Activated CD4-positive, alpha-beta memory T cell treated with anti-CD3 and anti-CD28 coated beads, Interleukin-2, amount 10 ng/mL, durations not matched to agents 7 days and 5 days (primary cell): ENCODE results near the gene SYTL2. TPM values are rescaled to one million over a fixed set of nuclear protein-coding genes. Genes with fewer than 3 reads are reported as not detected.

Experiments
- CTCF ChIA-PET: fragments of 350-600 bp; sonication (Branson Sonifier 250); formaldehyde crosslinking; loops from one replicate; lab custom pipeline; 2021; ENCODE audit warnings: antibody characterized with exemption, inconsistent platforms; lab: Charles Lee
- POLR2A ChIA-PET: fragments of 350-600 bp; sonication (Branson Sonifier 250); formaldehyde crosslinking; loops from one replicate; lab custom pipeline; 2021; ENCODE audit warnings: antibody characterized with exemption; lab: Charles Lee
- DNase-seq: peaks from one replicate; pipeline ENCODE4 v3.0.0-alpha.2; 2020
- H3K27ac Mint-ChIP-seq: one replicate; pipeline ENCODE4 v1.8.0; 2021; ENCODE audit warnings: mild to moderate bottlenecking, mixed read lengths
- H3K27me3 Mint-ChIP-seq: one replicate; pipeline ENCODE4 v1.8.0; 2021; ENCODE audit warnings: mixed read lengths
- H3K36me3 Mint-ChIP-seq: one replicate; pipeline ENCODE4 v1.8.0; 2021; ENCODE audit warnings: low read depth, mixed read lengths
- H3K4me1 Mint-ChIP-seq: one replicate; pipeline ENCODE4 v1.8.0; 2021; ENCODE audit warnings: mixed read lengths
- H3K4me3 Mint-ChIP-seq: one replicate; pipeline ENCODE4 v1.8.0; 2021; ENCODE audit warnings: mild to moderate bottlenecking, mixed read lengths
- H3K9me3 Mint-ChIP-seq: one replicate; pipeline ENCODE4 v1.8.0; 2021; ENCODE audit warnings: mixed read lengths
- total RNA-seq, 2 experiments: library from RNA; stranded (reverse); gene quantifications; one replicate each; pipeline ENCODE4 v1.2.3, GENCODE V29; 2021

Gene SYTL2
- total RNA-seq, 2 experiments from 2014 or later = 93.0 to 99.2 TPM

DNA sequence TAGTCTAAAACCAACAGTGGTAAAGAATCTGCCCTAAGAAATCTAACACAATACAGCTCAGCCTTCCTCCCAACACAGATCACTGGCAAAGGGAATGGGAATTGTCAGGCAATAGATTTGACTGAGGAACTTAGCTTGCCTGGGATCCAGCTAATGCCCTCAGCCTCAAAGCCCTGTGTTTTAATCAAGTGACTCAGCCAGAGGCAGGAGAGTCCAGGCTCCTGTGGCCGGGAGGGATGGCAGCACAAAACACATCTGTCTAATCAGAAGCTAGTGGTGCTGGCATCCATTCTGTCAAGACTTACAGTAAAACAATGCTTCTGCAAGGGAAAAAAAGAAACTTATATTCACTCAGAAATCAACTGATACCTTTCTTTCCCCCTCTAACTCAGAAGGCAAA lies 5.6 kb downstream of the SYTL2 start:
- Mint-ChIP-seq H3K36me3 (peaks cover 30% of the 10 kb centered on the region), H3K4me1 (peaks cover 39% of the 10 kb centered on the region), H3K27ac (no peak overlapping the region), H3K27me3 (peaks cover 1% of the 10 kb centered on the region), H3K9me3 (peaks cover 5% of the 10 kb centered on the region), H3K4me3 (no peak overlapping the region)
- ChIA-PET CTCF (interaction anchor here (1.3 kb wide), 1 partner anchor 8 kb away, joined by 3 read pairs; no protein-coding TSS in a partner anchor), POLR2A (no interaction called here)
- DNase-seq = no peak

DNA sequence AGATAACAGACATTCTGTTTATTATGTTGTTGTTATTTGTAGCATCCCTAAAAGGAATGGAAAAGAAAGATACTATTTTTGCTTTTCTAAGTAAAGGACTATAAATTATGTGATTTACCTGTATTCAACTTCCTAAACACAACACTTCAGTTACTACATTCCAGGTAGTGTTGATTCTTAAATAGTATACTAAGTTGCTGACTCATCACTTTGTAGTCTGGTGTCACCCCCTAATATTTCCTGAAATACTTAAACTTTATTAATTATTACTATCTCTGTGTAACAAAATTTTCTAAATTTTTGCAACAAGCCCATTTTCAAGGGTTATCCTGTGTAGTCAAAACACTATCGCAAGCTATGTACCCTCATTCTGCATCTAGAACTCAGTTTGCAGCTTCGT lies 7.0 kb downstream of the SYTL2 start:
- peaks cover 5% of the 10 kb centered on the region for H3K9me3 Mint-ChIP-seq
- H3K4me1 Mint-ChIP-seq = peaks cover 35% of the 10 kb centered on the region
- no peak for DNase-seq
- peaks cover 37% of the 10 kb centered on the region for H3K36me3 Mint-ChIP-seq
- CTCF ChIA-PET = no interaction called here
- H3K27ac Mint-ChIP-seq = no peak overlapping the region
- H3K4me3 Mint-ChIP-seq = no peak overlapping the region
- POLR2A ChIA-PET = no interaction called here
- peaks cover 1% of the 10 kb centered on the region for H3K27me3 Mint-ChIP-seq

DNA sequence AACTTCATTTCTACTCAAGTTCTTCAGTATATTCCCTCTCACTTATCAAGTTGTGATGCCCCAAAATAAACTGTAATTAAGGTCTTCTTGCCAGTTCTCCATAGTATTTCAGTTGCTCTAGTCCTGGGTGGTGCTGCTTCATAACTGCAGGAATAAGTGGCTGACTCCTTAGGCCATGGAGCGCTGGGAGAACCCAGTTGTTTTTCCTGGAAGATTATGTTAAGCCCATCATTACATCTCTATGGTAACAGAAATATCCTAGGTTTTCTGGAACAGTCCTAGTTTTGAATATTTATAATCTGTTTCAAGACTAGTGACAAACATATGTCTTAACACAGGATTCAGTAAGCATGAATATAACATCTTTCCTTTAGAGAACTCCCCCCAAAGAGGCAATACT lies 7.6 kb downstream of the SYTL2 start:
- Mint-ChIP-seq H3K4me3 (no peak overlapping the region), H3K27ac (no peak overlapping the region), H3K4me1 (peaks cover 32% of the 10 kb centered on the region), H3K9me3 (peaks cover 5% of the 10 kb centered on the region), H3K27me3 (peaks cover 1% of the 10 kb centered on the region), H3K36me3 (peaks cover 39% of the 10 kb centered on the region)
- ChIA-PET POLR2A (no interaction called here), CTCF (no interaction called here)
- no peak for DNase-seq

DNA sequence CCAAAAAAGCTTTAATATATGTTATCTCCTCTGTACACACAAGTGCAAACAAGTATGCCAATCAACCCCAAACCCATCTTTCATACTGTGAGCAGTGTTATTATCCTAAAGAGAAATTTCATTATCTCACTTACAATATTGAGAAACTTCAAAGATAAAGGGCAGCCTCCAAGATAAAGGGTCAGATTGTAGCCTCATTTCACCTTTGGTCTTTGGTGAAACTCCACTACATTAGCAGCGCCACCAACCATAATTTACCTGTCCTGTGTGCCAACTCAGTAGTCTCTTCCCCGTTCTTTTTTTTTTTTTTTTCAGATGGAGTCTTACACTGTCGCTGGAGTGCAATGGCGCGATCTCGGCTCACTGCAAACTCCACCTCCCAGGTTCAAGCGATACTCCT lies 9.4 kb downstream of the SYTL2 start:
- CTCF ChIA-PET = no interaction called here
- no peak for DNase-seq
- H3K27ac Mint-ChIP-seq = no peak overlapping the region
- no peak overlapping the region for H3K4me3 Mint-ChIP-seq
- peaks cover 1% of the 10 kb centered on the region for H3K27me3 Mint-ChIP-seq
- peaks cover 42% of the 10 kb centered on the region for H3K36me3 Mint-ChIP-seq
- peaks cover 27% of the 10 kb centered on the region for H3K4me1 Mint-ChIP-seq
- peaks cover 5% of the 10 kb centered on the region for H3K9me3 Mint-ChIP-seq
- POLR2A ChIA-PET = no interaction called here

DNA sequence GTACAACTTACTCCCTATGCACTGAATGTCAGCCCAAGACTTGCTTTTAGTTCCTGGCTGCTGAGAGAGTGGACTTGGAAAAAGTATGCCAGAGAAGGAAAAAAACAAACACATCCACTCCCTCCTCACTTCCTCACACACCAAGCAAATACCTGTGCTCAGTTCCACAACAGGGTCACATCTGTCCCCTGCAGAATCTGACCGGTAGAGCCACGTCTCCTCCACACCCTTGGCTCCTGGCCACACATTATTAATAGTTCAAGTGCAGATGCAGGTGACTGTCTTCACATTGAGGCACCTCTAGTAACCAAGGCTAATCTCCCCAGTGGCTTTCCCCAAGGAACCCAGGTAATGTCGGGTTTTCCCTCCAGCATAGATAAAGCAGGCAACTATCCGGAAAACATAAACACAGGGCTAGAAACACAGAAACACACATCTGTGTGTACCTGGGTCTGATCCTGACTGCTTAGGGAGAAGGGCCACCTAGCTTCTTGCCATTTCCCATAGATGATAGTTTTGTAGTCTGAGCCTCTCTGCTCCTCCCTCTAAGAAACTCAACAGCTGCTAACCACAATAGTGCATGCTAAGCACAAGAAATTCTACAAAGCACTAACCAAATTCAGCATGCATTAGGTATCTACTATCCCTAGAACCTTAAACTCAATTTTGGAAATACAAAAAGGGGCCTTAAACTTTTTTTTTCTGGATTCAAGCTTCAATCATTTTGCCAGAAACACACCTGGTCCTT lies 10.2 kb downstream of the SYTL2 start:
- Mint-ChIP-seq H3K4me1 (peaks cover 27% of the 10 kb centered on the region), H3K4me3 (no peak overlapping the region), H3K27me3 (peaks cover 1% of the 10 kb centered on the region), H3K27ac (no peak overlapping the region), H3K9me3 (peaks cover 5% of the 10 kb centered on the region), H3K36me3 (peaks cover 42% of the 10 kb centered on the region)
- DNase-seq = no peak
- CTCF ChIA-PET = no interaction called here
- POLR2A ChIA-PET = no interaction called here

DNA sequence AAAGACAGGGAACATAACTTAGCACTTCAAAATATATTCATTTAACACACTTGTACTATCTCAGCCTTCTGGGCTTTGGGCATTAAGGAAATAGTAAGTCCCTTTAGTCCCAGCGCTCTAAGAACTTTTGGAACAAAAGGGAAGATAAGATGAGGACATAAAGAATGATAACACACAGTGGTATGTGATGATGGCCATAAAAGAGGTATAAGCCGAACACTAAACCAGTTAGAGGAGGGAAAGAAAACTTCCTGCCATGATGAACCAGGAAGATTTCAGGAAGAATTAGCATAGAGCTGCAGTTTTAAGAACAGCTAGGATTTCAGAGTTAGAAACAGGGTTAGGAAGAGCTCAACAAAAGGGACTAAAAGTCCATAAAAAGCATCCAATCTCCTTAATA lies 11.8 kb downstream of the SYTL2 start:
- H3K4me3 Mint-ChIP-seq = no peak overlapping the region
- H3K9me3 Mint-ChIP-seq = peaks cover 5% of the 10 kb centered on the region
- DNase-seq = no peak
- POLR2A ChIA-PET = no interaction called here
- peaks cover 29% of the 10 kb centered on the region for H3K4me1 Mint-ChIP-seq
- H3K27me3 Mint-ChIP-seq = peaks cover 1% of the 10 kb centered on the region
- H3K36me3 Mint-ChIP-seq = peaks cover 32% of the 10 kb centered on the region
- H3K27ac Mint-ChIP-seq = no peak overlapping the region
- CTCF ChIA-PET = interaction anchor here (1.0 kb wide), 1 partner anchor 56 kb away, joined by 3 read pairs; the partner anchor contains the start of gene CCDC83

DNA sequence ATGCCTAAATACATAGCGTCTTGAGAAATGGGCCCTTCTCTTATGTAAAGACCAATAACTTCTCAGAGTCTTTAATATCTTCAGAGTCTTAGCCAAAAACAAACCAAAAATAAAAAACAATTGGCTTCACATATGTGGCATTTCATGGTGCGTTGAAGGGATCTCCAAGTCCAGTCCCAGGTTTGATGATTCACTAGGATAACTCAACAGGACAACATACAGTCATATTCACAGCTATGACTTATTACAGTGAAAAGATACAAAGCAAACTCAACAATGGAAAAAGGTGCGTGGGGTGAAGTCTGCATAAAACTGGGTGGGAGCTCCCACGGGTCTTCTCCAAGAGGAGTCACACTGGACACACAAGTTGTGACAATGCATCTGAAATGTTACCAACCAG lies 12.6 kb downstream of the SYTL2 start:
- ChIA-PET POLR2A (no interaction called here), CTCF (interaction anchor here (0.6 to 1.3 kb wide), 2 partner anchors 7 to 45 kb away, joined by 3 to 5 read pairs; no protein-coding TSS in a partner anchor)
- Mint-ChIP-seq H3K4me3 (no peak overlapping the region), H3K36me3 (peaks cover 32% of the 10 kb centered on the region), H3K27ac (no peak overlapping the region), H3K9me3 (peaks cover 5% of the 10 kb centered on the region), H3K4me1 (peaks cover 29% of the 10 kb centered on the region), H3K27me3 (peaks cover 1% of the 10 kb centered on the region)
- no peak for DNase-seq

DNA sequence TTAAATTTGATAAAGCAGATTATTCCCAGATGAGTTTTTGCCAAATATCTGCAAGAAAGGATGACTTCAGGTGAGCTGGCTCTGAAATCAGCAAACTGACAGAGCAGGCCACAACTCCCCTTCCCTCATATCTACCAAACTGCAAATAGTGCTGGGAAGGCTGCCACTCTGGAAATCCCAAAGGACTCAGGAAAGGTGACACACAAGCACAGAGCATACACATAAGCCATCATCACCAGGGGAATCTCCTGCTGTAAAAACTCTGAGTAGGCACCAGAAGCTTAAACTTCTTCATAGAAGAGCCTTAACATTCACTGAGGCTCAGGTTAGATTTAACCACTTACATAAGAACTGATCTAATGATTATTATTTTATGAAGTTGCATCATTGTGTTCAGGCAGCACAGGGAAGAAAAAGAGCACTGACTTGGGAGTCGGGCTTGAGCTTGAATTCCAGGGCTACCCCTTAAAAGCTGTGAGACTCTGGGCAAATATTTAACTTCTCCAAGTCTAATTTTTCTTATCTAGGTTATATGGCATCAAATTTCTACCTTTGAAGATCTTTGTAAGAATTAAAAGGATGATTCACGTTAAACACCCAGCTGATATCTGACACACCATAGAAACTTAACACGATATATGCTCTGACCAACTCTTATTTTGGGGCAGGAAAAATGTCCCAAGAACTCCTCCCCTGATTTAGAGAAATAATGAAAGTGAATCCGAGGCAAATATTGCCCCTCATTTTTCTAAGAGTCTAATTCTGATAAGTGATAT lies 15.0 kb downstream of the SYTL2 start:
- peaks cover 17% of the 10 kb centered on the region for H3K36me3 Mint-ChIP-seq
- CTCF ChIA-PET = interaction anchor here (1.2 kb wide), 1 partner anchor 59 kb away, joined by 4 read pairs; the partner anchor contains the start of gene CCDC83
- POLR2A ChIA-PET = interaction anchor here (1.1 to 1.2 kb wide), 2 partner anchors 9 to 15 kb away, joined by 3 to 4 read pairs; no protein-coding TSS in a partner anchor
- H3K27me3 Mint-ChIP-seq = no peaks in the 10 kb centered on the region
- peaks cover 4% of the 10 kb centered on the region for H3K9me3 Mint-ChIP-seq
- peaks cover 20% of the 10 kb centered on the region for H3K4me1 Mint-ChIP-seq
- no peak for DNase-seq
- H3K4me3 Mint-ChIP-seq = no peak overlapping the region
- no peak overlapping the region for H3K27ac Mint-ChIP-seq

DNA sequence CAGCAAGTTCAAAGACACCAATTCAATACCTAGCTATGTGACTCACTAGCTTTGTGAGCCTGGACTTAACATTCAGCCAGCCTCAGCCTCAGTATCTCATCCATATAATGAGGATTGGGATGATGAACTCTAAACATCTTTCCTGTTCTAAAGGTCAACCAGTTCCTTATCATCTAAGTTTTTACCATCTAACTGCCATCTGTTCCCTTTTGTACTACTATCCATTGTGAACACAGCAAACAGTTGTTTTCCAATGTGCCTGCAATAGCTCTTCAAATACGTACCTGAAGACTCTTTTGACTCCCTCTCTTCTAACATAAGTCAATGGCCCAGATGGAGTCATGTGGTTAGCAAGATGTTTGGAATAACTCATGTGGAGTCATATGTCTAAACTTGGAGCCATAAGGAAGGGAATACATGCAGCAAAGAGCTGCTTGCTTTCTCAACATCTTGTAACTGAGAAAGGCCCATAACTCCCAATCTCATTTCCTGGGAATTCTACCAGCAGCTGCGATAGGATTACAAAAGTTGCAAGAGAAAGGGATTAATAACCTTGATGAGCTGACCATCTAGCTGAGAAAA lies 19.4 kb downstream of the SYTL2 start:
- POLR2A ChIA-PET = no interaction called here
- Mint-ChIP-seq H3K9me3 (no peaks in the 10 kb centered on the region), H3K4me1 (peaks cover 20% of the 10 kb centered on the region), H3K27me3 (no peaks in the 10 kb centered on the region), H3K36me3 (peaks cover 10% of the 10 kb centered on the region), H3K4me3 (no peak overlapping the region), H3K27ac (no peak overlapping the region)
- CTCF ChIA-PET = interaction anchor here (1.4 kb wide), 1 partner anchor 64 kb away, joined by 5 read pairs; the partner anchor contains the start of gene CCDC83
- no peak for DNase-seq

DNA sequence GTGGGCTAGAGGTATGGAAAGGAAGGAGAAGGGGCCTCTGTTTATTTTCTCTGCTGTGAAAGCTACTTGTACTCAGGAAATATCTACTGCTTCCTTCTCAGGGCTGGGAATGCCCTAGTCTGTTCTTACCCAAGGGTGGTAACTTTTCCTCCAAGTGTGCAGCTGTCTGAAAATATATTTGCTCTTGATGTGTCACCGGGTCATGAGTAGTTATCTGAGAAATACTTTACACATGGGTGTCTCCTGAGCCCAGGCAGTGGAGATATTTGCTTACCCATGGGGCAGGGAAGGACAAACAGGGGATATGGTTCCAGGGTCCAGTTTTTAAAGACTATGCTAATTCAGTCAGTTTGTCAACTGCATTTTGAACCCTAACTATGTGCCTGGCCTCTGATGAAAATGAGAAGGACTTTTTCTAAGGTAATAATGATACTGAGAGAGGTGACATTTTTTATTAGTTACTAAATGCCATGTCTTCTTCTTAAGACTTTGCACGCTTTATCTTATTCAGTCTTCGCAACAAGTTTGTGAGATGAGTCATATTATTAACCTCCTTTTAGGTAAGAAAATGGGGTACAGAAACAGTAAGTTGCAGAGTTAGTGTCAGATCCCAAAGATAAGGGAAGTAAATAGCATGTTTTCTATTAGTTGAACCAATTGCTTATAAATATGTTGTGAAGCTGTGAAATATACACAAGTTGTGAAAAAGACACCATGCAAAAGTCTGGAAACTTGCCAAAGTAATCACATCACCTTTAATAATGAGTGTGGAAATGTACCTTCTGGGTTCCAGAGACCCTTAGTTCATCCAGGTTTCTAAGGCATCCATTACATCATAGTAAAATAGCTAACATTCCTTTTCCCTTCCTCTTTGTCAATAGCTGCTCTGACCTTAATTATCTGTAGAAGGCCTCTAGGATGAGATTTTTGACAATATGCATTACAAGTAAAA lies 22.9 kb downstream of the SYTL2 start:
- ChIA-PET POLR2A (interaction anchor here (0.5 to 1.5 kb wide), 3 partner anchors 35 to 558 kb away, joined by 3 to 5 read pairs (median 3); partner anchors contain the start of gene DLG2), CTCF (interaction anchor here (1.2 kb wide), 1 partner anchor 14 kb away, joined by 3 read pairs; no protein-coding TSS in a partner anchor)
- H3K4me1 Mint-ChIP-seq = peaks cover 31% of the 10 kb centered on the region
- peaks cover 15% of the 10 kb centered on the region for H3K36me3 Mint-ChIP-seq
- no peak overlapping the region for H3K4me3 Mint-ChIP-seq
- H3K27me3 Mint-ChIP-seq = no peaks in the 10 kb centered on the region
- peaks cover under 1% of the 10 kb centered on the region for H3K9me3 Mint-ChIP-seq
- H3K27ac Mint-ChIP-seq = no peak overlapping the region
- DNase-seq = no peak

DNA sequence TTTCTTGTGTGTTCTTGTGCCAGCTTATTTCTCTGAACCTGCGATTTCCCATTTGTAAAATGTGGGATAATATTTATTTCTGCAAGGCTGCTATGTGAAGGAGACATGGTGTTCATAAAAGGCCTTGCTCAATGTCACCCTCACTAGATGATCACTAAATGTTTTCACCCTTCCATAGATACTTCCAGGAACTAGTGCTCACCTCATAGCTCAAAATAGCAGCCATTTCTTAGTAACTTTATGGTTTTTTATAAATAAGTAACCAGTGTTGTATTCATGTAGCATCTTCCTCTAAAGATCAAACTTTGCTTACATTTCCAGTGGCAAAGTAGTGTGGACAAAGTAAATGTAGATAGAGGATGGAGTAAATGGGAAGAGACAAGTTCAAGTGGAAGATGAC lies 23.8 kb downstream of the SYTL2 start:
- CTCF ChIA-PET = interaction anchor here (1.2 kb wide), 1 partner anchor 13 kb away, joined by 3 read pairs; no protein-coding TSS in a partner anchor
- Mint-ChIP-seq H3K4me3 (no peak overlapping the region), H3K4me1 (peaks cover 35% of the 10 kb centered on the region)

More for the DNA sequence above, 23.8 kb downstream of the SYTL2 start:
- Mint-ChIP-seq H3K27ac (no peak overlapping the region), H3K27me3 (no peaks in the 10 kb centered on the region), H3K36me3 (peaks cover 23% of the 10 kb centered on the region), H3K9me3 (peaks cover 9% of the 10 kb centered on the region)
- no peak for DNase-seq
- POLR2A ChIA-PET = interaction anchor here (0.5 to 1.5 kb wide), 6 partner anchors 9 to 559 kb away, joined by 3 to 5 read pairs (median 4); partner anchors contain the start of genes CCDC83 and DLG2
